K562 (cell line): Measurements from ENCODE around the gene PTGER4. TPM values are rescaled to one million over a fixed set of nuclear protein-coding genes. Genes with fewer than 3 reads are reported as not detected.
A peak's percentile ranks its signal among the peaks of the same experiment; 100 is the strongest.

Experiments used
- ATAC-seq: fragments of 200-7000 bp; cut with Tn5 transposase; 3 replicates; pipeline ENCODE4 v1.9.1; 2020; ENCODE audit warnings: moderate library complexity
- BruUV-seq: library from RNA; stranded (reverse); fragments of 400-500 nt; replicated peaks from 2 replicates; lab custom pipeline; 2021; lab: Mats Ljungman, UMichigan
- CTCF ChIA-PET: fragments of 300-600 bp; formaldehyde crosslinking; extraction: SDS; loops from one replicate; lab custom pipeline; 2021; ENCODE audit warnings: low intra/inter-chr PET ratio; lab: Yijun Ruan, JAX
- POLR2A ChIA-PET: fragments of 300-600, 350-650 bp; sonication (Branson Sonifier 250); formaldehyde crosslinking; extraction: SDS; loops from one replicate; lab custom pipeline; 2021; ENCODE audit warnings: antibody characterized with exemption, inconsistent platforms; lab: Yijun Ruan, JAX
- DNase-seq, 4 experiments: peaks; one replicate each; pipeline versions ENCODE4 v3.0.0 to v3.0.0-alpha.2; 2011 to 2018; ENCODE audit warnings: low spot score in 3 of 4, mixed read lengths in 3 of 4; ENCODE audit errors: extremely low read depth in 1 of 4
- FAIRE-seq: peaks from 2 replicates; lab custom pipeline; 2011; peaks lifted over from hg19 to GRCh38; lab: Jason Lieb, UNC
- H2AFZ ChIP-seq: 2 replicates; pipeline ENCODE4 v1.6.0; 2011; ENCODE audit warnings: low read depth, low read length, control low read depth, inconsistent platforms
- H3K27ac ChIP-seq: fragments of 200-600 bp; 3 replicates; pipeline ENCODE4 v1.8.0; 2011; ENCODE audit warnings: low read depth, mild to moderate bottlenecking, control low read depth, inconsistent platforms, low read length, moderate library complexity, mixed read lengths; ENCODE audit errors: extremely low read depth
- H3K27me3 ChIP-seq, 2 experiments: fragments of 300-600 bp in 1 of 2; 2 replicates in 1 of 2; 3 replicates in 1 of 2; pipeline versions ENCODE4 v1.6.0 to v1.8.0; 2011; ENCODE audit warnings: inconsistent platforms in 2 of 2, low read length in 2 of 2, mild to moderate bottlenecking in 1 of 2, mixed read lengths in 1 of 2, moderate library complexity in 1 of 2; ENCODE audit not compliant: control insufficient read depth in 2 of 2, insufficient read depth in 2 of 2
- H3K36me3 ChIP-seq: fragments of 300-600 bp; 3 replicates; pipeline ENCODE4 v1.8.0; 2011; ENCODE audit warnings: mild to moderate bottlenecking, low read length, inconsistent platforms; ENCODE audit not compliant: control insufficient read depth, insufficient read depth
- H3K4me1 ChIP-seq, 2 experiments: fragments of 200-600 bp in 1 of 2; replicated peaks in 1 of 2; 2 replicates in 1 of 2; 3 replicates in 1 of 2; pipeline versions ENCODE4 v1.5.1 to v1.8.0; 2011; ENCODE audit warnings: inconsistent platforms in 2 of 2, low read length in 2 of 2, mild to moderate bottlenecking in 1 of 2, mixed read lengths in 1 of 2, moderate library complexity in 1 of 2; ENCODE audit not compliant: control insufficient read depth in 2 of 2, insufficient read depth in 2 of 2
- H3K4me2 ChIP-seq: 2 replicates; pipeline ENCODE4 v1.6.1; 2011; ENCODE audit warnings: low read length, control low read depth, inconsistent platforms, mixed read lengths; ENCODE audit not compliant: insufficient read depth
- H3K4me3 ChIP-seq: fragments of 200-600 bp; sonication (generic), shearing (Covaris generic); 2 replicates; pipeline ENCODE4 v1.5.1; 2016; ENCODE audit warnings: control low read depth, inconsistent platforms
- H3K79me2 ChIP-seq: fragments of 200-600 bp; 3 replicates; pipeline ENCODE4 v1.8.0; 2011; ENCODE audit warnings: low read length, inconsistent platforms; ENCODE audit not compliant: control insufficient read depth, insufficient read depth
- H3K9ac ChIP-seq, 2 experiments: 2 replicates each; pipeline versions ENCODE4 v1.6.0 to v1.6.1; 2011; ENCODE audit warnings: low read depth in 2 of 2, low read length in 2 of 2, control low read depth in 1 of 2, inconsistent platforms in 1 of 2, mild to moderate bottlenecking in 1 of 2, mixed read lengths in 1 of 2; ENCODE audit not compliant: insufficient read depth in 1 of 2
- H3K9me1 ChIP-seq: one replicate; pipeline ENCODE4 v1.6.0; 2011; ENCODE audit warnings: inconsistent platforms, mild to moderate bottlenecking, low read length, moderate library complexity; ENCODE audit not compliant: control insufficient read depth, insufficient read depth
- H3K9me3 ChIP-seq: replicated peaks from 2 replicates; pipeline ENCODE4 v1.5.1; 2011; ENCODE audit warnings: low read depth, low read length, inconsistent platforms; ENCODE audit not compliant: control insufficient read depth, insufficient read depth
- H4K20me1 ChIP-seq: replicated peaks from 2 replicates; pipeline ENCODE4 v1.6.1; 2011; ENCODE audit warnings: low read length, inconsistent platforms, mixed read lengths; ENCODE audit not compliant: control insufficient read depth, insufficient read depth
- DPF2 ChIP-seq: fragments of 450-650 bp; IDR thresholded peaks from 2 replicates; pipeline ENCODE4 v1.6.1; 2016
- FOXJ2 ChIP-seq: fragments of 200-800 bp; sonication (Bioruptor generic); IDR thresholded peaks from 2 replicates; pipeline ENCODE4 v1.6.1; 2016; ENCODE audit warnings: missing genetic modification characterization, missing compliant biosample characterization
- MEIS2 ChIP-seq: fragments of 450-650 bp; IDR thresholded peaks from 2 replicates; pipeline ENCODE4 v1.6.1; 2014; ENCODE audit warnings: mild to moderate bottlenecking; ENCODE audit not compliant: partially characterized antibody
- POLR2AphosphoS2 ChIP-seq: IDR thresholded peaks from 2 replicates; pipeline ENCODE4 v1.6.1; 2012; ENCODE audit warnings: low read length, improper control_type of control experiment
- RB1 ChIP-seq: fragments of 450-650 bp; IDR thresholded peaks from 2 replicates; pipeline ENCODE4 v1.6.1; 2017; ENCODE audit warnings: low read depth, mild to moderate bottlenecking
- THRAP3 ChIP-seq: fragments of 450-650 bp; IDR thresholded peaks from 2 replicates; pipeline ENCODE4 v1.6.1; 2016; ENCODE audit warnings: mild to moderate bottlenecking, inconsistent platforms, borderline replicate concordance
- ZNF23 ChIP-seq: fragments of 250-450 bp; sonication (Bioruptor Pico); IDR thresholded peaks from 2 replicates; pipeline ENCODE4 v1.4.0; 2020; ENCODE audit warnings: mild to moderate bottlenecking
- ZNF431 ChIP-seq: sonication (generic); formaldehyde crosslinking; IDR thresholded peaks from 2 replicates; pipeline ENCODE4 v1.8.0; 2022; ENCODE audit warnings: mild to moderate bottlenecking, missing genetic modification reagents
- WGBS: fragments of 100-300 bp; shearing (Covaris generic); methylation state at CpG from one replicate; pipeline ENCODE4 v1.1.6; 2016; ENCODE audit warnings: low coverage, mixed read lengths; ENCODE audit not compliant: insufficient coverage; ENCODE audit errors: missing lambda C conversion rate; 5-methylcytosine and 5-hydroxymethylcytosine counted together
- in situ Hi-C: fragments of 300-500 bp; cut with MboI; formaldehyde crosslinking; loops from 4 replicates; pipeline ENCODE4 v1.15.0; 2018; ENCODE audit warnings: inconsistent platforms, mixed read lengths
- intact Hi-C: fragments of 100-400 bp; cut with micrococcal nuclease; formaldehyde crosslinking; loops from 2 replicates; pipeline ENCODE4 v1.14.2; 2022
- polyA plus RNA-seq, 8 experiments: library from polyadenylated mRNA; depleted of rRNA in 4 of 8; stranded (reverse) in 5 of 8; unstranded in 3 of 8; fragments of >200 nt; fragmentation: Nextera tagmentation in 2 of 8; fragmentation: Illumina TruSeq in 1 of 8; extraction: Ambion mirVana in 2 of 8; extraction: Trizol in 1 of 8; gene quantifications; 2 replicates each; pipeline versions ENCODE4 v1.2.1 to v1.2.3, GENCODE V29; 2011 to 2014; ENCODE audit warnings: inconsistent platforms in 1 of 8, missing spikeins in 1 of 8
- total RNA-seq, 7 experiments: library from RNA; depleted of rRNA in 6 of 7; stranded (reverse); fragments of >200 nt in 6 of 7; fragmentation: Illumina TruSeq in 2 of 7; extraction: Trizol in 2 of 7; gene quantifications; 2 replicates each; pipeline versions ENCODE4 v1.2.1 to v1.2.3, GENCODE V29; 2011 to 2021; ENCODE audit warnings: low replicate concordance in 1 of 7
- TF ChIP-seq, protein P1 (sequence below): sonication (generic); IDR thresholded peaks from 2 replicates; pipeline ENCODE4 v1.6.1; 2016
- TF ChIP-seq, protein P2 (sequence below), 2 experiments: fragments of 450-650 bp in 1 of 2; sonication (generic) in 1 of 2; formaldehyde crosslinking in 1 of 2; IDR thresholded peaks in 1 of 2; conservative IDR thresholded peaks in 1 of 2; 2 replicates each; pipeline versions ENCODE4 v1.6.1 to v1.8.1; 2016 to 2023; ENCODE audit warnings: mild to moderate bottlenecking in 2 of 2, moderate library complexity in 2 of 2, inconsistent platforms in 1 of 2, missing genetic modification reagents in 1 of 2
- TF ChIP-seq, protein P3 (sequence below): fragments of 150-350 bp; conservative IDR thresholded peaks from 2 replicates; pipeline ENCODE4 v1.6.1; 2014; ENCODE audit warnings: low read length
- TF ChIP-seq, protein P4 (sequence below): fragments of 250-450 bp; sonication (Bioruptor Pico); IDR thresholded peaks from 2 replicates; pipeline ENCODE4 v1.5.0; 2021; ENCODE audit warnings: mild to moderate bottlenecking, borderline replicate concordance
- TF ChIP-seq, protein P5 (sequence below): sonication (generic); formaldehyde crosslinking; IDR thresholded peaks from 2 replicates; pipeline ENCODE4 v1.9.0; 2022; ENCODE audit warnings: mild to moderate bottlenecking, missing genetic modification reagents

PTGER4 gene
- total and polyA plus RNA-seq, 9 of the 15 experiments (the other 6 are each of a cell fraction or from before 2014, with no cell fraction given) = 0.31 TPM; not detected in 8

DNA sequence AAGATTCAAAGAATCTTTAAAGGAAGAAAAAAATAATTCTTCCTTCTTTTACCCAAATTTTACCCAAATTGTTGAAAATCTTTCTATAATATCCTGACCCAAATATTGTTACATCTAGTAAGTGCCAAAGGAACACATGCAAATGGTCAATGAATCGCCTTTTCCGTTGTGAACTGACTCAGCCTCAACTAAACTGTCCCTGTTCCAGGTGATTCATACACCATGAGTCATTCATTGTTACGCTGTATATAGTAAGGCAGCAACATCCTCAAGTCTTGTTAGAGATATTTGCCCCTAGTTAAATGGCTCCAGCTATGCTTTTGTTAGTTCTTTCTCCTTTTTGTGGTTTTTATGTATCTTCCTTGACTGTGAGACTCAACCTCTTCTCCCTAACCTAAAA is 9.7 kb downstream of the PTGER4 start (continued):
- TF ChIP-seq, protein P1, sequence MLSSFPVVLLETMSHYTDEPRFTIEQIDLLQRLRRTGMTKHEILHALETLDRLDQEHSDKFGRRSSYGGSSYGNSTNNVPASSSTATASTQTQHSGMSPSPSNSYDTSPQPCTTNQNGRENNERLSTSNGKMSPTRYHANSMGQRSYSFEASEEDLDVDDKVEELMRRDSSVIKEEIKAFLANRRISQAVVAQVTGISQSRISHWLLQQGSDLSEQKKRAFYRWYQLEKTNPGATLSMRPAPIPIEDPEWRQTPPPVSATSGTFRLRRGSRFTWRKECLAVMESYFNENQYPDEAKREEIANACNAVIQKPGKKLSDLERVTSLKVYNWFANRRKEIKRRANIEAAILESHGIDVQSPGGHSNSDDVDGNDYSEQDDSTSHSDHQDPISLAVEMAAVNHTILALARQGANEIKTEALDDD = peak; percentile 13; the same call in 1 of the 2 replicates
- TF ChIP-seq, protein P2, sequence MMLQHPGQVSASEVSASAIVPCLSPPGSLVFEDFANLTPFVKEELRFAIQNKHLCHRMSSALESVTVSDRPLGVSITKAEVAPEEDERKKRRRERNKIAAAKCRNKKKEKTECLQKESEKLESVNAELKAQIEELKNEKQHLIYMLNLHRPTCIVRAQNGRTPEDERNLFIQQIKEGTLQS (IDR thresholded peaks at IDR 0.05) = peak; percentile 93
- TF ChIP-seq, protein P2 (CRISPR knock-in tag; conservative IDR thresholded peaks at IDR 0.05) = no peak
- TF ChIP-seq, protein P3, sequence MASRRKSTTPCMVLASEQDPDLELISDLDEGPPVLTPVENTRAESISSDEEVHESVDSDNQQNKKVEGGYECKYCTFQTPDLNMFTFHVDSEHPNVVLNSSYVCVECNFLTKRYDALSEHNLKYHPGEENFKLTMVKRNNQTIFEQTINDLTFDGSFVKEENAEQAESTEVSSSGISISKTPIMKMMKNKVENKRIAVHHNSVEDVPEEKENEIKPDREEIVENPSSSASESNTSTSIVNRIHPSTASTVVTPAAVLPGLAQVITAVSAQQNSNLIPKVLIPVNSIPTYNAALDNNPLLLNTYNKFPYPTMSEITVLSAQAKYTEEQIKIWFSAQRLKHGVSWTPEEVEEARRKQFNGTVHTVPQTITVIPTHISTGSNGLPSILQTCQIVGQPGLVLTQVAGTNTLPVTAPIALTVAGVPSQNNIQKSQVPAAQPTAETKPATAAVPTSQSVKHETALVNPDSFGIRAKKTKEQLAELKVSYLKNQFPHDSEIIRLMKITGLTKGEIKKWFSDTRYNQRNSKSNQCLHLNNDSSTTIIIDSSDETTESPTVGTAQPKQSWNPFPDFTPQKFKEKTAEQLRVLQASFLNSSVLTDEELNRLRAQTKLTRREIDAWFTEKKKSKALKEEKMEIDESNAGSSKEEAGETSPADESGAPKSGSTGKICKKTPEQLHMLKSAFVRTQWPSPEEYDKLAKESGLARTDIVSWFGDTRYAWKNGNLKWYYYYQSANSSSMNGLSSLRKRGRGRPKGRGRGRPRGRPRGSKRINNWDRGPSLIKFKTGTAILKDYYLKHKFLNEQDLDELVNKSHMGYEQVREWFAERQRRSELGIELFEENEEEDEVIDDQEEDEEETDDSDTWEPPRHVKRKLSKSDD = no peak

DNA sequence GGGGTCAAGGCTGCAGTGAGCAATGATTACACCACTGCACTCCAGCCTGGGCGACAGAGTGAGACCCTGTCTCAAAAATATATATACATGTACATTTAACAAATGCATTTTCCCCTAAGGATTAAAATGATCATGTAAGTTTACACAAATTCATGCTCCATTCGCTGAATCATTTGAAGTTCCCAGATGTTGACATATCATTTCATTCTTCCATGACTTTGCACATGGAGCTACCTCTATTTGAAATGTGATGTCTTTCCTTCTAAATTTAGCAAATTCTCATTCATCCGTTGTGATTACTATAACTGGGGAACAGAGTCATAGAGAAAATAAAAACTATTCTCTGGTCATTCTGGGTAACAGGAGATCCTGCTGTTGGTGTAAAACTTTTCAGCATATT is 10.6 kb downstream of the PTGER4 start:
- WGBS = 1% methylated on average over 3 of the region's 3 CpGs
- TF ChIP-seq ZNF431 (CRISPR knock-in tag) (no peak), ZNF23 (CRISPR knock-in tag) (no peak), FOXJ2 (tag) (no peak), DPF2 (no peak), RB1 (no peak), THRAP3 (no peak), POLR2AphosphoS2 (no peak), MEIS2 (no peak)
- TF ChIP-seq, protein P4, sequence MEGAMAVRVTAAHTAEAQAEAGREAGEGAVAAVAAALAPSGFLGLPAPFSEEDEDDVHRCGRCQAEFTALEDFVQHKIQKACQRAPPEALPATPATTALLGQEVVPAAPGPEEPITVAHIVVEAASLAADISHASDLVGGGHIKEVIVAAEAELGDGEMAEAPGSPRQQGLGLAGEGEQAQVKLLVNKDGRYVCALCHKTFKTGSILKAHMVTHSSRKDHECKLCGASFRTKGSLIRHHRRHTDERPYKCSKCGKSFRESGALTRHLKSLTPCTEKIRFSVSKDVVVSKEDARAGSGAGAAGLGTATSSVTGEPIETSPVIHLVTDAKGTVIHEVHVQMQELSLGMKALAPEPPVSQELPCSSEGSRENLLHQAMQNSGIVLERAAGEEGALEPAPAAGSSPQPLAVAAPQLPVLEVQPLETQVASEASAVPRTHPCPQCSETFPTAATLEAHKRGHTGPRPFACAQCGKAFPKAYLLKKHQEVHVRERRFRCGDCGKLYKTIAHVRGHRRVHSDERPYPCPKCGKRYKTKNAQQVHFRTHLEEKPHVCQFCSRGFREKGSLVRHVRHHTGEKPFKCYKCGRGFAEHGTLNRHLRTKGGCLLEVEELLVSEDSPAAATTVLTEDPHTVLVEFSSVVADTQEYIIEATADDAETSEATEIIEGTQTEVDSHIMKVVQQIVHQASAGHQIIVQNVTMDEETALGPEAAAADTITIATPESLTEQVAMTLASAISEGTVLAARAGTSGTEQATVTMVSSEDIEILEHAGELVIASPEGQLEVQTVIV (CRISPR knock-in tag) = no peak
- TF ChIP-seq, protein P5, sequence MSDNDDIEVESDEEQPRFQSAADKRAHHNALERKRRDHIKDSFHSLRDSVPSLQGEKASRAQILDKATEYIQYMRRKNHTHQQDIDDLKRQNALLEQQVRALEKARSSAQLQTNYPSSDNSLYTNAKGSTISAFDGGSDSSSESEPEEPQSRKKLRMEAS = no peak
- no peaks in the 10 kb centered on the region for H3K9me3 ChIP-seq
- H3K36me3 ChIP-seq = no peaks in the 10 kb centered on the region
- no peak overlapping the region for H3K9ac ChIP-seq
- no peak overlapping the region for H3K4me3 ChIP-seq
- H3K4me2 ChIP-seq = no peak overlapping the region
- H3K4me1 ChIP-seq = no peaks in the 10 kb centered on the region
- in situ Hi-C loops = loop anchor here (25.0 kb wide), 1 partner anchor 753 kb away; no protein-coding TSS in a partner anchor
- BruUV-seq = no TSS peak
- DNase-seq (no peak), ATAC-seq (no peak), FAIRE-seq (no peak)
- H3K79me2 ChIP-seq = no peaks in the 10 kb centered on the region
- ChIA-PET CTCF (interaction anchor here (1.0 kb wide), 1 partner anchor 46 kb away, joined by 3 read pairs; no protein-coding TSS in a partner anchor), POLR2A (no interaction called here)
- H3K27ac ChIP-seq = no peak overlapping the region
- no peaks in the 10 kb centered on the region for H4K20me1 ChIP-seq
- no peaks in the 10 kb centered on the region for H3K27me3 ChIP-seq
- intact Hi-C loops = no loop called here
- no peak overlapping the region for H2AFZ ChIP-seq
- H3K9me1 ChIP-seq = no peaks in the 10 kb centered on the region
